Dermis blood vessel endothelial cell (primary cell): ENCODE data around the gene DACH1. TPM values are rescaled to one million over a fixed set of nuclear protein-coding genes. Genes with fewer than 3 reads are reported as not detected.

Experiments used
- DNase-seq: peaks from one replicate; pipeline ENCODE4 v3.0.0; 2010
- total RNA-seq: library from RNA; depleted of rRNA; stranded (reverse); fragments of >200 nt; gene quantifications from 2 replicates; pipeline ENCODE4 v1.2.3, GENCODE V29; 2014

Gene DACH1
- total RNA-seq, 1 donor from 2014 or later, result 5.1 TPM

- no peak for DNase-seq
These were observed 171.3 kb downstream of the DACH1 start for GRCh38 chr13:71695662-71696061.

DNA sequence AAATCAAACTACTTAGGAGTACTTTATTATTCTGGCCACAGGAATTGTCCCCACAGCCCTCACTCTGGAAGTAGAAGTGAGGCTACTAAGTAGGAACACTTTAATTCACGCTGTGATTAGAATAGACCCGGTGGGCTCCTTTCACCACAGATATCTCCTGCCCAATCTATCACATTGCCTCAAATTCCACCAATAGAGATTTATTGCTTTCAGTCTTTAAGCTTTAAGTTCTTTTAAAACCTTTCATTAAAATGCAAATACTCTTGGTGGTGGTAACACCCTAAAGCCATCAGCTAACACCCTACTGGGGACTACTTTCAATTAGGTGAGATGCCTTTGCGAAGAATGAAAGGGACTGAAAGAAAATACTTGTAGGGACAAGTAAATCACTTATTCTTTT is 181.9 kb downstream of the DACH1 start:
- DNase-seq, result no peak

GRCh38 chr13:71681901-71682613 is 184.9 kb downstream of the DACH1 start:
- DNase-seq, result no peak

DNA sequence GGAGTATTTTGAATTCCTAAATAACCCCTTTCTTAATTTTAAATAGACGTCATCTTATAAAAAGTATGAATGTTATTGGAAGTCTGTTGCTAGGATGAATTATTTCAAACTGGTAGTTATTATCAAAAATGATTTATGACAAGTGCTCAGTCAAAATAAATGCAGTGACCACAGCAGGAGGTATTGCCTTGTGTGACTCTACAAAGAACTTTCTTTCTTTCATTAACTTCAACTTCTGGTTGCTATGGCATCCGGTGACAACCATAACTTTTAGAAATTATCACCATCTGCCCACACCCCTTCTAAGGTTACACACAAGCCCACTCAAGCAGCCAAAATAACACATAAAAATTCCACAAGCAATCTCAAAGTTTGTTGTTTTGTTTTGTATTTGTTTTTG is 189.9 kb downstream of the DACH1 start:
- DNase-seq, result no peak

GRCh38 chr13:71672512-71672911 is 194.5 kb downstream of the DACH1 start:
- DNase-seq, result peak; percentile 37

DNA sequence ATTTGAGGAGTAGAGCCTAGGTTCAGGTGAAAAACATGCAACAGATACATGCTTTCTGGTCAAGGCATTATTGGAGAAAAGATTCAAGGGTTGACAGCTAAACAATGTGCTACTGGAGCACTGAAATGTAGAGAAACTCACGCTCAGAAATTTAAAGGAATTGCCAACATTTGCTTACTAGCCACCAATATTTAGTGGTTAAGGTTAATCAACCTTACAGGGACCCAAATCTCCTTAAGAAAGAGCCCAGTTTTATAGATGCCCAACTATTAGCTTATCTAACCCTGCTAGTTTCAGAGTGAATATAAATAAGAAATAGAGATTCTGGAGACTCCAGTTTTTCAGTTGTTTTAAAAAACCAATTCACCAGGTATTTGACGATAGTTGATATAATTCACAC is 203.6 kb downstream of the DACH1 start:
- no peak for DNase-seq

DNA sequence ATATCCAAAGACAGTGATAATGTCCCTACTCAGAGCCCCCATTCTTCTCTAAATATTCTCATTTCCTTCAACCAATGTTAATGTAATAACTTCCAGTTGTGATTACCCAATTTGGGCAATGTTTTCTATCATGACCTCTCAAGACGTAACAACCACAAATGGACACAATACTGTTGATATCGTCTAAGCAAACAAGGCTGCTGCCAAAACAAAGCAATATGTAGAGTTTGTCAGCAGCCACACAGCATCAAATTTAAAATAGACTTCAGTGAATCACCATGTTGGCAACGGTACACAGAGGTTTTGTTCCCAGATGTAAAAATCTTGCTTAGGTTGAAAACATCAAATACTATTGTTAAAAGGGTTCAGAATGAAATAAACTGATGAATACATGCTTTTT is 205.1 kb downstream of the DACH1 start:
- peak; percentile 87 for DNase-seq

GRCh38 chr13:71659404-71659803 is 207.6 kb downstream of the DACH1 start:
- DNase-seq, result no peak

DNA sequence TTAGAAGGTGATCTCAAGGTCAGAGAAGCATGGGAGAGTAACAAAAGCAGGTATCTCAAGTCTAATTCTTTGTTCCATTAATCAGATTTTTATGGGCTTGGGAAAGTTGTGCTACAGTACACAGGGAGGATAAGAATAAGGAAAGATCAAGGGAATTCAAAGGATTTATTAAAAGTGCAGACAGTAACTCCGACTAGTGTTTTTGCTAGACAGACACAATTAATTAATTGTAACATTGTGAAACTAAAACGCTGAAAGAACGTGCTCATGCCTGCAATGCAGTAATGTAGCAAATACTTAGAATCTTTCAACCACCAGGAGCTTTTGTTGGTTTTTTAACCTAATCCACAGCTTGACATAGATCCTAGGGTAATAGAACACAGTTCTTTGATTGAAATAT is 221.5 kb downstream of the DACH1 start:
- no peak for DNase-seq

- DNase-seq, result no peak
These were observed 222.4 kb downstream of the DACH1 start for GRCh38 chr13:71644579-71644978.

GRCh38 chr13:71643448-71643860 is 223.6 kb downstream of the DACH1 start:
- DNase-seq, result no peak

DNA sequence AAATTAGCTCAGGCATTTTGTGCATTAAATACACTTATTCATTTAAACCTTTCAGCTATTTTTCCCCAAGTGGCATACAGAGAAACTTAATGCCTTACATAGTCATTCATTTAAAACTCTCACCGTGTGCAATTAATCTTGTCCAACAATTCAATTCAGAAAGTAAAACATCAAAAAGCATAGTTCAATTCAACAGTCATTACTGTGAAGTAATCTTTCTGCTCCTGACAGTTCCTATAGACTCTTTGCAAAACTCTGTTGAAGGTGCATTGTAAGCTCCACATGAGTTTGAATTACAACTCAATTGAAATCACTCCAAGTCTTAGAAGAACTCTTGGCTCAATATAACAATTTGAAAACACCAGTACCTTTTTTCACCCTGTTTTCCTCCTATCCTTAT is 228.3 kb downstream of the DACH1 start:
- DNase-seq, result no peak

DNA sequence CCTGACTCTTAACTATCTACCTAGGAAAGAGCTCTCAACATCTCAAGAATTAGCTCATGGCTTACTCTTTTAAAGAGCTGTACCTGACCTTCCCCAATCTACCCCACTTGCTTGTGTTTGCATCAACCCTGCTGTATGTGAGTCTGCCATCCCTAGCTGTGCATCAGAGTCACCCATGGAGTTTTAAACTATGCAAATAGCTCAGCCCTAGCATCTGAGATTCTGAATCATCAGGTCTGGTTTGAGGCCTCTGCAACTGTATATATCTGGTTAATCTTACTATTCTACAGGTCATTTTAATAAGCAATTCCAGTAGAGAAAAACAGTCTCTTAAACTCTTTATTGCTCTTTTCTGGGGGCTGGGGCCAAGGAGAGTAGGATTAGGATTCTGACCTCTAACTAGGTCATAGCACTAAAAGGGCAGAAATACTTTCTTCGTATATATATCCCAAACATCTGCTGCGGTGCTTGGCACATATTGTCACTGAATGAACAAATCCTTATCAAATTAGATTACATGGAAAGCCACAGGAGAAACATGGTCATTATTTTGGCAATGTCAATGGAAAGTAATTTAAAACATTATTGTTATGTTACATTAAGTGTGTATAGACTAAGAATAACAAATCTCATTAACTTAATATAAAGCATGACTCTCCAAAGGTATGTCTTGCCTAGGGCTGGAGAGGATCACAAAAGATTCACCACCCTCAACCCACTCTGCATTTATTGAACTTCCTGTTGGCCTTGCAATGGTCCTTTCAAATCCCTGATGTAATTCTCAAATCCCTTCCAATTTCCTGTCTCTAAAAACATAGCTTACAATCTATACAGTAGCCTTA is 232.2 kb downstream of the DACH1 start:
- no peak for DNase-seq

GRCh38 chr13:71634182-71634581 is 232.8 kb downstream of the DACH1 start:
- DNase-seq, result no peak

DNA sequence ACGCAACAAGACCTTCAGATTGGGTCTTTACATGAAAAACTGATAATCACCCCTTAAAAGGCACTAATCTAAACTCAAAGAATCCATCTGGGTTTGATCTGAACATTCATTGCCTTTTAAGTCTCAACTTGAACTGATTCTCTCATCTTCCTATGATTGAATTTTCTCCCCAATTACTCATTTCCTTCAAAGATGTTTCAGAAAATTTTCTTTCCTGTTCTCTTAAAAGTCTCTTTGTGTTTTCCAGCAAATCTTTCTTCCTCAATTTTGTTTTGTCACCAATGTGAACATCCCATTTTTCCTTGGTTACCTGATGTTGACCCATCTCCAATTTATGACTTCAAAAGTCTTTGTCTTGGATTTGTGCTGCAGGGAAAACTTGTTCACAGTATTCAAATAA is 234.3 kb downstream of the DACH1 start:
- peak; percentile 82 for DNase-seq

- DNase-seq, result no peak
These were observed 234.8 kb downstream of the DACH1 start for GRCh38 chr13:71632206-71632605.

- no peak for DNase-seq
These were observed 237.8 kb downstream of the DACH1 start for GRCh38 chr13:71629167-71629566.

DNA sequence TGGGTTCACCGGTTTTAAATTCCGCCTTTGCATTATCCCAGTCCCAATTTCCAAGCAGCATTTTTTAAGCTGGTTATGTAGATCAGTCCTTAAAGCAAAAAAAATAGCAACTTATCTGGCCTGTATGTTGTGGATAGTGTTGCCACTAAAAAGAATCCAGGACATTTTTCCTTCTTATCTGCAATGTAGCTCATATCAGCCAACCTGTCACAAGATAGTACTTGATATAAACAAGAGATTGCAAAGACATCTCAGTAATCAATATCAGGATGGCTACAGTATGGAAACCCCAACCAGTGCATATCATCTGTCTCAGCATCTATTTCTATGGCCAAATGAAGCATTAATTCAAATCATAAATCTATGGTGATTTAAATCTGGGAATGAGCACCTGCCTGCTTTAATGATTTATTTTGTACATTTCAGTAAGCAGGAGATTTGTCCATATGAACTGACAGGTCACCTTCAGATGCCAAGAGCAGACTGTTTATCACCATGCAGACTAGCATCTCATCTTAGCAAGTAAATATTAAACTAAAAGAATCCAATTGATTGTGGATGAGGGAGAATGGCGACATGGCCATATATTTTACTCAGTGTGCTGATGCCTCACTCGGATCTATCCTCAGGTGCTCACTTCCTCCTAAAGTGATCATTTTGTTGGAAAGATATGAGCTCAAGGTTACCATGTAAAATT is 240.4 kb downstream of the DACH1 start:
- DNase-seq, result no peak

- DNase-seq, result peak; percentile 89
These were observed 241.3 kb downstream of the DACH1 start for GRCh38 chr13:71625694-71626093.

GRCh38 chr13:71624653-71625600 is 242.1 kb downstream of the DACH1 start:
- peak; percentile 79 for DNase-seq

DNA sequence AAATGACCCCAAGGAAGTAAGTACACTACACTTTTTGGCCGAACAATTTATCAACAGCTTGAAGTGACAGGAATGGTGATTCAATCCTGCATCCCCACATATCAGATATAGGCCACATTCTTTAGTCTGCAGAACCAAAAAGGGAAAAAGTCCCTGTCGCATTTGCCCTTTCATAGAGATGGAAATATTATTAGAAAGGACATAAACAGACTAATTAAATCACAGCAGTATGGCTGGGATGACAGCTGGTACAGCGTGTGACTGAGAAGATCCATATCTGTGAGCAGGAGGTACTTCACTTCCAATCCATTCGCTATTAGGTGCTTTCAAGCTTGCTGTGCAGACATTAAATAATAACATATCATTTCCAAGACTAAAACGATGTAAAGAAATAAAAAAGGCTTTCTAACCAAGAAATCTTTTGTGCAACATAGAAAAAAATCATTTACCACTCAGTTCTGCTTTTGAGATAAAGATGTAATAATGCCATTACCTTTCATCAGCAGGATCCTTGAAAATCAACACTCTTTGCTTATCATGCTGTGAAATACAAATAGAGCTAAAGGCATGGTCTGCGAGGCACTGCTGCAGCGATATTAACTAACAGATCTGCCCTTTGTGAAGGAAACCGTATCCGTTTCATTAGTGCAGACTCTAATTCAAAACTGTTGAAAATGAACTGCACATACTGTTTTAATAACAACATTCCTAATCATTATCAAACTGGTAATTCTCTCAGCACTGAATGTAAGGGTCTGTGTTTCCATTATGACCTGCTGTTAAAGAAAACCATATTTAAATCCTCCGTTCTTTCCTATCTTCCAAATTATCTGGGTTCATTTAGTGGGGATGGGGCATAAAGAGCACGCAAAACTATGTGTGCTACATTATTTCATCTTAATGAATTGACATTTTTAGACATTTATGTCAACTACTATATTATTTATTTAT is 245.6 kb downstream of the DACH1 start:
- DNase-seq, result no peak
